ENCODE data around the gene INPP5A. TPM values are rescaled to one million over a fixed set of nuclear protein-coding genes. Genes with fewer than 3 reads are reported as not detected.

Gene INPP5A
- total RNA-seq, 1 experiment from 2014 or later = 44.5 TPM

- intact Hi-C loops (cut with micrococcal nuclease; ENCODE audit: unreplicated experiment) = no loop called here
- Histone ChIP-seq H3K4me1 (no peaks in the 10 kb centered on the region), H3K4me3 (ENCODE audit: low read depth, low read length) (no peak overlapping the region), H3K36me3 (ENCODE audit: control insufficient read depth, insufficient read depth, low read length) (no peaks in the 10 kb centered on the region), H3K27me3 (replicated peaks; ENCODE audit: control insufficient read depth, insufficient read depth, low read length) (no peaks in the 10 kb centered on the region), H3K9me3 (no peaks in the 10 kb centered on the region)
- Mint-ChIP-seq H3K4me3 (ENCODE audit: unreplicated experiment) (no peak overlapping the region), H3K4me1 (ENCODE audit: low read depth, unreplicated experiment) (no peaks in the 10 kb centered on the region), H3K36me3 (ENCODE audit: insufficient read depth, unreplicated experiment) (no peaks in the 10 kb centered on the region), H3K9me3 (ENCODE audit: unreplicated experiment) (no peaks in the 10 kb centered on the region), H3K27ac (ENCODE audit: unreplicated experiment) (no peak overlapping the region), H3K27me3 (ENCODE audit: insufficient read depth, unreplicated experiment) (peaks cover 6% of the 10 kb centered on the region)
- ChIA-PET CTCF (no interaction called here), POLR2A (no interaction called here)
- DNase-seq = no peak
- BruUV-seq (replicated peaks) = no TSS peak
- TF ChIP-seq CTCF (IDR thresholded peaks at IDR 0.05; ENCODE audit: insufficient read depth in 1 of 2, low read depth in 1 of 2, low read length in 1 of 2, severe bottlenecking in 1 of 2, unreplicated experiment in 1 of 2) = no peak
Observed at GRCh38 chr10:132806110-132806509, 268.5 kb downstream of the INPP5A start.

GRCh38 chr10:132806561-132807003, 269.0 kb downstream of the INPP5A start:
- H3K27me3 ChIP-seq (replicated peaks; ENCODE audit: control insufficient read depth, insufficient read depth, low read length) = no peaks in the 10 kb centered on the region
- no peaks in the 10 kb centered on the region for H3K4me1 ChIP-seq
- CTCF ChIA-PET = no interaction called here
- no TSS peak for BruUV-seq (replicated peaks)
- H3K4me3 ChIP-seq (ENCODE audit: low read depth, low read length) = no peak overlapping the region
- no peaks in the 10 kb centered on the region for H3K36me3 ChIP-seq (ENCODE audit: control insufficient read depth, insufficient read depth, low read length)
- Mint-ChIP-seq H3K27ac (ENCODE audit: unreplicated experiment) (no peak overlapping the region), H3K27me3 (ENCODE audit: insufficient read depth, unreplicated experiment) (peaks cover 6% of the 10 kb centered on the region), H3K4me3 (ENCODE audit: unreplicated experiment) (no peak overlapping the region), H3K9me3 (ENCODE audit: unreplicated experiment) (no peaks in the 10 kb centered on the region), H3K36me3 (ENCODE audit: insufficient read depth, unreplicated experiment) (no peaks in the 10 kb centered on the region), H3K4me1 (ENCODE audit: low read depth, unreplicated experiment) (no peaks in the 10 kb centered on the region)
- intact Hi-C loops (cut with micrococcal nuclease; ENCODE audit: unreplicated experiment) = no loop called here
- H3K9me3 ChIP-seq = no peaks in the 10 kb centered on the region
- TF ChIP-seq CTCF (IDR thresholded peaks at IDR 0.05; ENCODE audit: insufficient read depth in 1 of 2, low read depth in 1 of 2, low read length in 1 of 2, severe bottlenecking in 1 of 2, unreplicated experiment in 1 of 2) = no peak
- DNase-seq = no peak
- POLR2A ChIA-PET = no interaction called here

- ChIA-PET POLR2A (no interaction called here), CTCF (no interaction called here)
- DNase-seq = no peak
- BruUV-seq (replicated peaks) = no TSS peak
- H3K4me3 Mint-ChIP-seq (ENCODE audit: unreplicated experiment) = no peak overlapping the region
- H3K36me3 ChIP-seq (ENCODE audit: control insufficient read depth, insufficient read depth, low read length) = no peaks in the 10 kb centered on the region
- H3K4me1 Mint-ChIP-seq (ENCODE audit: low read depth, unreplicated experiment) = no peaks in the 10 kb centered on the region
- no peak for TF ChIP-seq CTCF (IDR thresholded peaks at IDR 0.05; ENCODE audit: insufficient read depth in 1 of 2, low read depth in 1 of 2, low read length in 1 of 2, severe bottlenecking in 1 of 2, unreplicated experiment in 1 of 2)
- no peak overlapping the region for H3K4me3 ChIP-seq (ENCODE audit: low read depth, low read length)
- intact Hi-C loops (cut with micrococcal nuclease; ENCODE audit: unreplicated experiment) = no loop called here
- no peak overlapping the region for H3K27ac Mint-ChIP-seq (ENCODE audit: unreplicated experiment)
- H3K9me3 ChIP-seq = no peaks in the 10 kb centered on the region
- H3K4me1 ChIP-seq = no peaks in the 10 kb centered on the region
- no peaks in the 10 kb centered on the region for H3K27me3 ChIP-seq (replicated peaks; ENCODE audit: control insufficient read depth, insufficient read depth, low read length)
- peaks cover 6% of the 10 kb centered on the region for H3K27me3 Mint-ChIP-seq (ENCODE audit: insufficient read depth, unreplicated experiment)
- no peaks in the 10 kb centered on the region for H3K36me3 Mint-ChIP-seq (ENCODE audit: insufficient read depth, unreplicated experiment)
- H3K9me3 Mint-ChIP-seq (ENCODE audit: unreplicated experiment) = no peaks in the 10 kb centered on the region
Observed at GRCh38 chr10:132807621-132808049, 270.0 kb downstream of the INPP5A start.
